NCI-H128 (cell line): Measurements from ENCODE around the gene UBE4A.
A peak's percentile ranks its signal among the peaks of the same experiment; 100 is the strongest.

Experiments used
- DNase-seq: peaks from one replicate; lab custom pipeline; 2025; ENCODE audit not compliant: unreplicated experiment; lab: John Stamatoyannopoulos, UW

UBE4A gene, protein sequence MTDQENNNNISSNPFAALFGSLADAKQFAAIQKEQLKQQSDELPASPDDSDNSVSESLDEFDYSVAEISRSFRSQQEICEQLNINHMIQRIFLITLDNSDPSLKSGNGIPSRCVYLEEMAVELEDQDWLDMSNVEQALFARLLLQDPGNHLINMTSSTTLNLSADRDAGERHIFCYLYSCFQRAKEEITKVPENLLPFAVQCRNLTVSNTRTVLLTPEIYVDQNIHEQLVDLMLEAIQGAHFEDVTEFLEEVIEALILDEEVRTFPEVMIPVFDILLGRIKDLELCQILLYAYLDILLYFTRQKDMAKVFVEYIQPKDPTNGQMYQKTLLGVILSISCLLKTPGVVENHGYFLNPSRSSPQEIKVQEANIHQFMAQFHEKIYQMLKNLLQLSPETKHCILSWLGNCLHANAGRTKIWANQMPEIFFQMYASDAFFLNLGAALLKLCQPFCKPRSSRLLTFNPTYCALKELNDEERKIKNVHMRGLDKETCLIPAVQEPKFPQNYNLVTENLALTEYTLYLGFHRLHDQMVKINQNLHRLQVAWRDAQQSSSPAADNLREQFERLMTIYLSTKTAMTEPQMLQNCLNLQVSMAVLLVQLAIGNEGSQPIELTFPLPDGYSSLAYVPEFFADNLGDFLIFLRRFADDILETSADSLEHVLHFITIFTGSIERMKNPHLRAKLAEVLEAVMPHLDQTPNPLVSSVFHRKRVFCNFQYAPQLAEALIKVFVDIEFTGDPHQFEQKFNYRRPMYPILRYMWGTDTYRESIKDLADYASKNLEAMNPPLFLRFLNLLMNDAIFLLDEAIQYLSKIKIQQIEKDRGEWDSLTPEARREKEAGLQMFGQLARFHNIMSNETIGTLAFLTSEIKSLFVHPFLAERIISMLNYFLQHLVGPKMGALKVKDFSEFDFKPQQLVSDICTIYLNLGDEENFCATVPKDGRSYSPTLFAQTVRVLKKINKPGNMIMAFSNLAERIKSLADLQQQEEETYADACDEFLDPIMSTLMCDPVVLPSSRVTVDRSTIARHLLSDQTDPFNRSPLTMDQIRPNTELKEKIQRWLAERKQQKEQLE

GRCh38 chr11:118359295-118359958, at the start of gene UBE4A:
TSS of gene UBE4A (plus strand) at chr11:118359600. CDS start at chr11:118365081, 5,481 bp downstream.
- DNase-seq: peak; percentile 70

DNA sequence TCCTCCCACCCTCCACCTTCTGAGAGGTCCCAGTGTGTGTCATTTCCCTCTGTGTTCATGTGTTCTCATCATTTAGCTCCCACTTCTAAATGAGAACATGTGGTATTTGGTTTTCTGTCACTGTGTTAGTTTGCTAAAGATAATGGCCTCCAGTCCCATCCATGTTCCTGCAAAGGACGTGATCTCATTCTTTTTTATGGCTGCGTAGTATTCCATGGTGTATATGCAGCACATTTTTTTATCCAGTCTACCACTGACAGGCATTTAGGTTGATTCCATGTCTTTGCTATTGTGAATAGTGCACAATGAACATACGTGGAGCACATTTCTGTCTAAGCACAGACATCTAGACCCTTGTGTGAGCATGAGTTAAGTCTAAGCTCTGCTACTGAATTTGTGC, 49.1 kb upstream of the UBE4A start:
- no peak for DNase-seq

DNA sequence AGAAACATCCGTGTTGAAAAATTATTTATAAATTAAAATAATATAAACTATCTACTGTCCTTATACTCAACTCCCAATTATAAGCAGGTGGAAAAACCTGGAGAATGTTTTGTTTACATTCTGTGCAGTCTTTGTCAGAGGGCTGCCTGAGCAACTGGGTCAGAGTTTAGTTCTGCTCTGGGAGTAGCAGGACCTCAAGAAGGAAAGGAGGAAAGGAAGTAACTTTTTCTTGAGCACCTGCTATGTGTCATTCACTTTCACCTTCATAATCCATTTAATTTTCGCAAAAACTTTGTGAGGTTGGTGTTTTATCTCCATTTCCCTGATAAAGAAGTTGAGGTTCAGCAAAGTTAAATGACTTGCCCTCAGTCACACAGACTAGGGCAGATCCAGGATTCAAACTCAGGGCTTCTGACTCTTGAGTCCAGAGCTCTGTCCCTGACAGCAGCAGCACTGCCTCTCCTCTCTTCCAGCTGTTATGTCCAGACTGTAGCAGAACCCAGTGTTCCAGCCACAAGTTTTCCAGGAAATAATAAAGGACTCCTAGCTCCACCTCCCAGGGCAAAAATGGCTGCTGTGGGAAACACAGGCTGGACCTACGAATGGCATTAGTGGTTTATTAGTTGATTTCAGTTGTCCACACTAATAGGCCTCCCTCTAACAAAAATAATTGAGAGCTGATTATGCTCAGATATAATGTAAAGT, 48.5 kb upstream of the UBE4A start:
- no peak for DNase-seq

DNA sequence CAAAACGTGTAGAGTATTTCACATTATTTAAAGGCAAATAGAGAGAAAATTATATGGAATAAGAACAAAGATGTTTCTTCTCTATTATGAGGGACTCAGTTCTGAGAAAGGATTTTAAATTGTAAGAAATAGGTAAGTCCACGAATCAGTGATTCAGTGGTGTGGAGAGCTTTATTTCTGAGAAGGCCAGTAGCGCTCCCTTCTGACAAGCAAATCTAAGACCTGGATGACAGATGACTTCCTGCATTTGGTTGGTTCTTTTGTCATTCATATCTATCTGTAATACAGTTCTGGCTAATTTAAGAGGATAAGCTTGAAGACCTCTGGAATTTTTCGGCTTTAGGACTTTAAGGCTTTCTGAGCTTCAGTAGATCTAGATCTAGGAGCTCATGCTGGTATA, 47.9 kb upstream of the UBE4A start:
- no peak for DNase-seq

- DNase-seq: no peak
These were observed 47.1 kb upstream of the UBE4A start for GRCh38 chr11:118312328-118312727.

DNA sequence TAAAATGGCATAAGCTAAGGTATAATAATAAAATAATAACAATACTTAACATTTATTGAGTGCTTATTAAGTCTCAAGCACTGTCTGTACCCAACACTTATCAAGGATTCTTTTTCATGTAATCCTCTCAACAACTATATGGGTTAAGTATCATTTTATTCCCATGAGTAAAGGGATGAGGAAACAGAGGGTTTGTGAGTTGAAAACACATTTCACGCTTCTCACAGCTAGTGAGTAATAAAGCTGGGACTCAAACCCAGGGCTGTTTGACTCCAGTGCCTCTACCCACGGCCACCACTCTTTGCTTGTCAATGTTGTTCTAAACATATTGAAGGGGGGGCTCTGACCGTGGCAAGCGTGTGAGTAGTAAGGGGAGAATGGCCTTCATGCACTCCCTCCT, 46.2 kb upstream of the UBE4A start:
- DNase-seq: no peak

DNA sequence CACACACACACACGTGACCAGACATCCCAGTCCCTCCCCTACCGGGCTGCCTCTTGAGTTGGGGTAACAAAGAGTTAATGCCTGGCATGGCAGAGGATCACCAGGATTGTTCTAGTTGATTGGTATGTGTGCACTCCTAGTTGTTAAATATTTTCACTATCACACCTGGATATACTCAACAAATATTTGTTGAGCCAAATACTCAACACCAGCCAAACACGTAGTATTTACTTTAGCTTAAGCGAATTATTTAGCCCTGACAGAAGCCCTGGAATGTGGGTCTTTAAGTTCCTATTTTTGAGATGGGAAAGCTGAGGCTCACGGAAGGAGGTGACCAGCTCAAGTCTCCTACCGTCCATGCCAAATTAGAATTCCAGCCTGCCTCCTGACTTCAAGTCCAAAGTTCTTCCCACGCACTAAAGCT, 44.4 kb upstream of the UBE4A start:
- no peak for DNase-seq

GRCh38 chr11:118318124-118318523, 41.3 kb upstream of the UBE4A start:
- no peak for DNase-seq

DNA sequence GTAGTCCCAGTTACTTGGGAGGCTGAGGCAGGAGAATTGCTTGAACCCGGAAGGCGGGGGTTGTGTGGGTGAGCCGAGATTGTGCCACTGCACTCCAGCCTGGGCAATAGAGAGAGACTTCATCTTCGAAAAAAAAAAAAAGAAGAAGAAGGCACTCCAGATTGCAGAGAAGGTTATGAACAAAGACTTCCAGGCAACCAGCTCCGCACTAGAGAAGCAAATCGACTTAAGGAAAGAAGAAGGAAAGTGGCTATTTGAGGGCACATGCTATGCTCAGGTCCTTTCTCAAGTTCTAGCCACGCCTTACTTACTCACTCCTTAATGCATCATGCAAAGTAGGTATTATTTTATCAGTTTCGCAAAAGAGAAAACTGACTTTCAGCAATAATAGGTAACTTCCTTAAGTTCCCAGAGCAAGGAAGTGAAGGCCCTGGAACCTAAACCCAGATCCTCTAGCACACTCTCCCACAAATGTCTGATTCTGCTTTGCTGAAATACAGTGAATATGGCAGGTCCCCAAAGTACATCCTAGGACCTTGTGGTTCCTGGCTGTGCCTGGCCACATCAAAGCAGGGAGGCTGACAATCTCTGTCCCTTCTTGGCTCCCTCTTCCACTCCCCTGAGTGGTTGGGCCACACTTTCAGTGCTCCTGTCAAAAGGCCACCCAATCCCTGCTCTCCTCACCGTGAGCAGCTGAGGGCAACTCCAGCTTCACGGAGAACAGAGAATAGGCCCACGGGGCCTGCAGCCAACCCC, 40.6 kb upstream of the UBE4A start:
- DNase-seq: no peak

- DNase-seq: no peak
These were observed 40.1 kb upstream of the UBE4A start for GRCh38 chr11:118319337-118319707.

GRCh38 chr11:118320515-118320914, 38.9 kb upstream of the UBE4A start:
- no peak for DNase-seq

GRCh38 chr11:118321386-118322082, 37.9 kb upstream of the UBE4A start:
- no peak for DNase-seq

DNA sequence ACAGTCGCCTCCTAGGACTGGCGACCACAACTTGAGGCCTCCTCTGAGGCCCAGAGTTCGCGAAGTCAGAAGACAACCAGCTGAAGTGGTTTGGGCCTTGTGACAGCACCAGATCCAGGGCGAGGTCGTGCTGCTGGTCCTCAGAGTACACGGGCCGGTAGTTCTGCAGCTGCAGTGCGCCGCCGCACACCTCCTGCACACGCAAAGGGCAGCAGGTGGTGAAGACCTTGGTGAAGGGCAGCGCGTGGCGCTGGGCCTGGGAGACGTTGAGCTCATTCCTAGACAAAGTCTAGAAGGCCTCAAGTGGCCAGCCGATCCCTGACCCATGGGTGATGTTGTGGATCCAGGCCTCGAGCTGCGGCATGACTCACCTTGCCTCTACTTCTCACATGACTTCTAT, 36.7 kb upstream of the UBE4A start:
- DNase-seq: no peak

GRCh38 chr11:118325283-118325682, 34.1 kb upstream of the UBE4A start:
- DNase-seq: no peak

DNA sequence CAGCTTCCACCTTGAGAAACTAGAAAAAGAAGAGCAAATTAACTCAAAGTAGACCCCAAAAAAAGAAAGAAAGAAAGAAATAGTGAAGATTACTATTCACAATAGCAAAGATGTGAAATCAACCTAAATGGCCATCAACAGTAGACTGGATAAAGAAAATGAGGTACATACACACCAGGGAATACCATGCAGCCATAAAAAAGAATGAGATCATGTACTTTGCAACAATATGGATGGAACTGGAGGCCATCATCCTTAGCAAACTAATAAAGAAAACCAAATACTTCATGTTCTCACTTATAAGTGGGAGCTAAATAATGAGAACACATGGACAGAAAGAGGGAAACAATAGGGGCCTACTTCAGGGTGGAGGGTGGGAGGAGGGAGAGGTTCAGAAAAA, 30.7 kb upstream of the UBE4A start:
- DNase-seq: no peak

DNA sequence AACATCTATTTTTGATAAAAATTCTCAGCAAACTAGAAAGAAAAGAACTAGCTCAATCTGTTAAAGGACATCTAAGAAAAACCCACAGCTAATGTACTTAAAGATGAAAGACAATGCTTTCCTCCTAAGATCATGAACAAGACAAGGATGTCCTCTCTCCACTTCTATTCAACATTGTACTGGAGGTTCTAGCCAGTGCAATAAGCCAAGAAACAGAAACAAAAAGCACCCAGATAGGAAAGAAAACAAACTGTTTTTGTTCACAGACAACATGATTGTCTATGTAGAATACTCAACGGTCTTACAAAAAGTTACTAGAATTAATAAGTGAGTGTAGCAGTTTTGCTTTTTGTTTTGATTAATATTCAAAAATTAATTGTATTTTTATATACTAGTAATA, 24.7 kb upstream of the UBE4A start:
- DNase-seq: no peak

- no peak for DNase-seq
These were observed 20.8 kb upstream of the UBE4A start for GRCh38 chr11:118338637-118339061.

GRCh38 chr11:118339281-118339961, 20.0 kb upstream of the UBE4A start:
- no peak for DNase-seq

DNA sequence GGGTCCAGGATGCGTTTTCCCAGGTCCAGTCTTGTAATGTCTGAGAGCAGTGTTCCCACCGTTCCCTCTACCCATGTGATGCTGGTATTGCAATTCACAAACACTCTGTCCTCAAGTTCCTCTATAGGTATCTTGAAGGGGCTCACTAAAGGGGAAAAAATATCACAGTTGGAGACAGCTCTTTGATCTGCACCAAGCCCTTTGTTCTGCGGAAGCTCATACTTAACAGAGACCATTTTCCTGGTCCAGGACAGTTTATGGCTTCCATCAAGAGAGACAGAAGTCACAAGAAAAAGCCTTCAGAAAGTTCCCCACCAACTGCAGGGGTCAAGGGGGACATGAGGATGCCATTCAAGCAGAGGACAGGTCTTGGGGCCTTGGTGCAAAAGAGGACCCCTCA, 19.0 kb upstream of the UBE4A start:
- no peak for DNase-seq
